Gastrocnemius medialis (tissue), 4 donors: ENCODE data around the gene IFNGR2. TPM values are rescaled to one million over a fixed set of nuclear protein-coding genes. Genes with fewer than 3 reads are reported as not detected.

Experiments
- ATAC-seq, 2 donors: fragments of 150-250 bp; one replicate each; pipeline ENCODE4 v1.9.1; 2016
- DNase-seq, 2 donors: peaks; one replicate each; pipeline ENCODE4 v3.0.0-alpha.2; 2019
- H3K27ac ChIP-seq, 4 donors: fragments of 200-600 bp; sonication (generic); 1 replicate in 1 of 4; 2 replicates in 3 of 4; pipeline ENCODE4 v1.5.1; 2016 to 2018; ENCODE audit warnings: mild to moderate bottlenecking in 2 of 4, moderate library complexity in 1 of 4
- H3K27me3 ChIP-seq, 3 donors: fragments of 200-600 bp; sonication (generic) in 2 of 3; 1 replicate in 1 of 3; 2 replicates in 2 of 3; pipeline versions ENCODE4 v1.5.1 to v1.6.0; 2016 to 2019; ENCODE audit warnings: mild to moderate bottlenecking in 1 of 3, moderate library complexity in 1 of 3
- H3K36me3 ChIP-seq, 2 donors: fragments of 200-600 bp; sonication (generic) in 1 of 2; one replicate each; pipeline ENCODE4 v1.5.1; 2017 to 2018
- H3K4me1 ChIP-seq, 2 donors: fragments of 200-600 bp; sonication (generic) in 1 of 2; one replicate each; pipeline ENCODE4 v1.5.1; 2016 to 2017; ENCODE audit warnings: mild to moderate bottlenecking in 2 of 2
- H3K4me3 ChIP-seq, 4 donors: fragments of 200-600 bp; sonication (generic) in 3 of 4; 1 replicate in 1 of 4; 2 replicates in 3 of 4; pipeline ENCODE4 v1.5.1; 2016 to 2019; ENCODE audit warnings: mild to moderate bottlenecking in 2 of 4
- H3K9me3 ChIP-seq, 3 donors: fragments of 200-600 bp; sonication (generic) in 2 of 3; 1 replicate in 1 of 3; 2 replicates in 2 of 3; pipeline ENCODE4 v1.5.1; 2016 to 2019
- POLR2A ChIP-seq, 2 donors: fragments of 450-650 bp; IDR thresholded peaks; one replicate each; pipeline ENCODE4 v1.6.1; 2017; ENCODE audit warnings: antibody characterized with exemption in 2 of 2, mild to moderate bottlenecking in 2 of 2, moderate library complexity in 2 of 2
- in situ Hi-C, 4 donors: fragments of 200-750 bp; cut with MboI; loops; one replicate each; pipeline versions ENCODE4 v1.15.0 to v1.8.0; 2017; ENCODE audit warnings: low sequenced_read_pairs in 4 of 4
- intact Hi-C: fragments of 100-400 bp; cut with DNase I; formaldehyde crosslinking; loops from one replicate; pipeline ENCODE4 v1.15.1; 2023; ENCODE audit warnings: low total_unique reads
- total RNA-seq, 4 donors: library from RNA; depleted of rRNA; stranded (reverse); fragments of >200 nt; gene quantifications; one replicate each; pipeline versions ENCODE4 v1.1.0 to v1.2.3, GENCODE V29; 2016
- TF ChIP-seq, protein P1 (sequence below), 5 experiments: fragments of 450-650 bp in 3 of 5; fragments of 200-600 bp in 2 of 5; sonication (generic) in 2 of 5; IDR thresholded peaks in 4 of 5; conservative IDR thresholded peaks in 1 of 5; 1 replicate in 4 of 5; 2 replicates in 1 of 5; pipeline ENCODE4 v1.5.1; 2016 to 2019; ENCODE audit warnings: antibody characterized with exemption in 5 of 5, mild to moderate bottlenecking in 3 of 5, moderate library complexity in 3 of 5

The IFNGR2 gene
- total RNA-seq, 4 donors from 2014 or later: 13.9 to 27.6 (median 24.2) TPM

DNA sequence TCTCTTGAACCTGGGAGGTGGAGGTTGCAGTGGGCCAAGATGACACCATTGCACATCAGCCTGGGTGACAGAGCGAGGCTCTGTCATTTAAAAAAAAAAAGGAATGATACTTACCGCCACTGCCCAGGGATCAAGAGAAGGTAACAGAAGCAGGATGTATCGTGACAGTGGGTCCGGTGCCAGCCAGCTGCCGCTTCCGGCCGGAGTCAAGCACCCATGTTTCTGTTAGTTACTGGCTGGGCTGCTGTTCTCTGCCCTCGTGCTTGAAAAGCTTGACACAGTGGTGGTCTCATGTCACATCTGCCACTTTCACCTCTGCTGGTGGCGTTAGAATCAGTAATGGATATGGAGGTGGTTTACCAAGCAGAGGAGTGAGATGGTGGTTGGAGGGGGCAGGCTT lies 21.0 kb downstream of the IFNGR2 start:
- Histone ChIP-seq H3K36me3 (peaks cover 0 to 51% of the 10 kb centered on the region in 2 donors), H3K4me1 (no peaks in the 10 kb centered on the region), H3K27me3 (no peaks in the 10 kb centered on the region), H3K4me3 (no peak overlapping the region), H3K9me3 (no peaks in the 10 kb centered on the region), H3K27ac (no peak overlapping the region)
- TF ChIP-seq, protein P1, sequence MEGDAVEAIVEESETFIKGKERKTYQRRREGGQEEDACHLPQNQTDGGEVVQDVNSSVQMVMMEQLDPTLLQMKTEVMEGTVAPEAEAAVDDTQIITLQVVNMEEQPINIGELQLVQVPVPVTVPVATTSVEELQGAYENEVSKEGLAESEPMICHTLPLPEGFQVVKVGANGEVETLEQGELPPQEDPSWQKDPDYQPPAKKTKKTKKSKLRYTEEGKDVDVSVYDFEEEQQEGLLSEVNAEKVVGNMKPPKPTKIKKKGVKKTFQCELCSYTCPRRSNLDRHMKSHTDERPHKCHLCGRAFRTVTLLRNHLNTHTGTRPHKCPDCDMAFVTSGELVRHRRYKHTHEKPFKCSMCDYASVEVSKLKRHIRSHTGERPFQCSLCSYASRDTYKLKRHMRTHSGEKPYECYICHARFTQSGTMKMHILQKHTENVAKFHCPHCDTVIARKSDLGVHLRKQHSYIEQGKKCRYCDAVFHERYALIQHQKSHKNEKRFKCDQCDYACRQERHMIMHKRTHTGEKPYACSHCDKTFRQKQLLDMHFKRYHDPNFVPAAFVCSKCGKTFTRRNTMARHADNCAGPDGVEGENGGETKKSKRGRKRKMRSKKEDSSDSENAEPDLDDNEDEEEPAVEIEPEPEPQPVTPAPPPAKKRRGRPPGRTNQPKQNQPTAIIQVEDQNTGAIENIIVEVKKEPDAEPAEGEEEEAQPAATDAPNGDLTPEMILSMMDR (IDR thresholded peaks at IDR 0.05 in 4 of 5, conservative IDR thresholded peaks at IDR 0.05 in 1 of 5): no peak
- no peak for TF ChIP-seq POLR2A (IDR thresholded peaks at IDR 0.05)
- in situ Hi-C loops: loop anchor here in 1 of 4 donors (25.0 kb wide), 1 partner anchor 88 kb away; no protein-coding TSS in a partner anchor
- intact Hi-C loops: no loop called here
- ATAC-seq (no peak), DNase-seq (no peak)

DNA sequence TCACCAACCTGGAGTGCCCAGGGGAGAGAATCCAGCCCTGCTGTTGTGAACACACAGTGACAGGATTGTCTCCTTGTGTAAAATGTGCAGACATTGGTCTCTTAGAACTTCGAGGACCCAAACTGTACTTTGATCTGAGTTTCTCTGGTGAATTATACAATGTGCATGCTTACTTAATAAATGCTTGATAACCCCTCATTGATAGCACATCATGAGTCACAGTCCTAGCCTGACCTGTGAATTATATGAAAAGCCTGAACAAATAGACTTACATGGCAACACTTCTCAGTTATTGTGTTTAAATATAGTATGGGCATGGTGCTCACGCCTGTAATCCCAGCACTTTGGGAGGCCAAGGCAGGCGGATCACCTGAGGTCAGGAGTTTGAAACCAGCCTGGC lies 22.6 kb downstream of the IFNGR2 start:
- Histone ChIP-seq H3K9me3 (no peaks in the 10 kb centered on the region), H3K36me3 (peaks cover 0 to 67% of the 10 kb centered on the region in 2 donors), H3K27ac (no peak overlapping the region), H3K4me3 (no peak overlapping the region), H3K27me3 (no peaks in the 10 kb centered on the region), H3K4me1 (no peaks in the 10 kb centered on the region)
- TF ChIP-seq, protein P1 (IDR thresholded peaks at IDR 0.05 in 4 of 5, conservative IDR thresholded peaks at IDR 0.05 in 1 of 5): no peak
- TF ChIP-seq POLR2A (IDR thresholded peaks at IDR 0.05): no peak
- DNase-seq (no peak), ATAC-seq (no peak)
- in situ Hi-C loops (loop anchor here in 2 of 4 donors (25.0 kb wide), 2 partner anchors 89 to 489 kb away; no protein-coding TSS in a partner anchor), intact Hi-C loops (no loop called here)

DNA sequence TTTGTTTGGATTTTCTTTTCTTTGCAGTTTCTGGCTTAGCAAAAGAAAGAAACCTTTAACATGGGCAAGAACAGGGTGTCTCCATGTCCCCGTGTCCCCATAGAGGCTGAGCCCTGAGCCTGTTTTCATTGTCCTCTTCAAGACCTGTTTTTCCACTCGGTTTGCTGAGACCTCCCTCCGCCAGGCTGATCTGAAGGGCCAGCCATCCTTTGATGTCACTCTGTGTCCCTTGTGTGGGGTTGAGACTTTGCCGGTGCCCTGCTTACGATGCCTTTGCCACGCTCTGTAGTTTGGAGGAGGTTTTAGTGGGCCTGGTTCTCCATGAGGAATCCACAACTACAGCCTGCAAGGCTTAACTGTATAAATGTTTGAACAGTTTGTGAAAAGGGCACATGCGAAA lies 23.8 kb downstream of the IFNGR2 start:
- no peaks in the 10 kb centered on the region for H3K4me1 ChIP-seq
- H3K9me3 ChIP-seq: no peaks in the 10 kb centered on the region
- H3K27ac ChIP-seq: no peak overlapping the region
- DNase-seq: no peak
- no peak for TF ChIP-seq POLR2A (IDR thresholded peaks at IDR 0.05)
- TF ChIP-seq, protein P1 (IDR thresholded peaks at IDR 0.05 in 4 of 5, conservative IDR thresholded peaks at IDR 0.05 in 1 of 5): no peak
- H3K4me3 ChIP-seq: no peak overlapping the region
- intact Hi-C loops (no loop called here), in situ Hi-C loops (loop anchor here in 2 of 4 donors (25.0 kb wide), 2 partner anchors 90 to 490 kb away; no protein-coding TSS in a partner anchor)
- no peaks in the 10 kb centered on the region for H3K27me3 ChIP-seq
- peaks cover 0 to 72% of the 10 kb centered on the region in 2 donors for H3K36me3 ChIP-seq
- no peak for ATAC-seq

DNA sequence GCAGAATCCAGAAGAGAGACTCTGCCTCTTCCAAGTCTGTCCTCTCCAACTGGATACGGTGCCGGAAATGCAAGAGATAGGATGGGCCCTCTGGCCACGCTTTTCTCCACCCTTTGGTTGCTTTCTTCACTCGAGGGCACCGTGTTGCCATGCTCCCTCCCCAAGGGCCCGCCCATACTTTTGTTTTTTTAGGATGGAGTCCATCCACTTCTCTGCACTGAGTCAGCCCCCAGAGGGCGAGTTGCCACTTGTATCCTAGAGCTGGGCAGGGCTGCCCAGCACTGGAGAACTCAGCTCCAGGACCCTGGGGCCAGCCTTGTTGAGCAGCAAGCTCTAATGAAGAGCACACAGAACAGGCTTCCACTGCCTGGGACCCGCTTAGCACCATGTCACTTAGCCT lies 25.5 kb downstream of the IFNGR2 start:
- H3K36me3 ChIP-seq: peaks cover 0 to 78% of the 10 kb centered on the region in 2 donors
- TF ChIP-seq POLR2A (IDR thresholded peaks at IDR 0.05): no peak
- TF ChIP-seq, protein P1 (IDR thresholded peaks at IDR 0.05 in 4 of 5, conservative IDR thresholded peaks at IDR 0.05 in 1 of 5): no peak
- ATAC-seq: no peak
- H3K27ac ChIP-seq: peak overlapping the region in 3 of 4 donors; percentile 1 to 36 (median 15)
- H3K9me3 ChIP-seq: no peaks in the 10 kb centered on the region
- no peaks in the 10 kb centered on the region for H3K4me1 ChIP-seq
- in situ Hi-C loops (loop anchor here in 2 of 4 donors (25.0 kb wide), 2 partner anchors 91 to 491 kb away; no protein-coding TSS in a partner anchor), intact Hi-C loops (no loop called here)
- no peak overlapping the region for H3K4me3 ChIP-seq
- no peaks in the 10 kb centered on the region for H3K27me3 ChIP-seq
- DNase-seq: no peak
